Measurements from ENCODE around the gene PYM1.

The PYM1 gene

DNA sequence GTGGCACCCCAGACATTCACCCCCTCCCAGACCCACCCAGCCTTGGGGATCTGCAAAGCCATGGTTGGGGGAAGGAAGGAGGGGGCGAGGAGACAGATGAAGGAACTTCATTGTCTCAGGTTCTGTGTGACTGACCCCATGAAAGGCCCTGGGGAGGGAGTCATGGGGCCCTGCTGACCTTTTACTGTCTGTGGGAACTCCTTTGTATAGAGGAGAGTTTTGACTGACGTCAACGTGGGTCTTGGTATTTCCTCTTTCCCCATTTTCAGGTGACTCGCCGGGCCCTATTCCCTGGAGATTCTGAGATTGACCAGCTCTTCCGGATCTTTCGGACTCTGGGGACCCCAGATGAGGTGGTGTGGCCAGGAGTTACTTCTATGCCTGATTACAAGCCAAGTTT is 43.1 kb upstream of the PYM1 start:
- Histone ChIP-seq H3K9me3 (ENCODE audit: insufficient read depth, low read length) (no peaks in the 10 kb centered on the region), H3K9me2 (replicated peaks; ENCODE audit: insufficient read depth, low read length) (no peaks in the 10 kb centered on the region), H3K79me2 (ENCODE audit: insufficient read depth, low read length) (peaks cover 36% of the 10 kb centered on the region), H3K36me3 (ENCODE audit: low read length) (peaks cover 10% of the 10 kb centered on the region; the same call in 1 of the 2 replicates), H3K9ac (ENCODE audit: low read length) (no peak overlapping the region), H4K20me1 (ENCODE audit: low read depth, low read length) (no peaks in the 10 kb centered on the region), H3F3A (ENCODE audit: insufficient read depth) (peaks cover 13% of the 10 kb centered on the region; the same call in 1 of the 2 replicates), H3K27me3 (ENCODE audit: low read length) (no peaks in the 10 kb centered on the region), H3K4me3 (ENCODE audit: insufficient read depth, low read length, poor library complexity, severe bottlenecking) (no peak overlapping the region), H2AFZ (ENCODE audit: low read depth, low read length, severe bottlenecking) (no peak overlapping the region), H3K4me2 (ENCODE audit: low read depth, low read length, poor library complexity, severe bottlenecking) (no peak overlapping the region), H3K27ac (ENCODE audit: low read depth, low read length) (no peak overlapping the region)
- TF ChIP-seq, protein P1, sequence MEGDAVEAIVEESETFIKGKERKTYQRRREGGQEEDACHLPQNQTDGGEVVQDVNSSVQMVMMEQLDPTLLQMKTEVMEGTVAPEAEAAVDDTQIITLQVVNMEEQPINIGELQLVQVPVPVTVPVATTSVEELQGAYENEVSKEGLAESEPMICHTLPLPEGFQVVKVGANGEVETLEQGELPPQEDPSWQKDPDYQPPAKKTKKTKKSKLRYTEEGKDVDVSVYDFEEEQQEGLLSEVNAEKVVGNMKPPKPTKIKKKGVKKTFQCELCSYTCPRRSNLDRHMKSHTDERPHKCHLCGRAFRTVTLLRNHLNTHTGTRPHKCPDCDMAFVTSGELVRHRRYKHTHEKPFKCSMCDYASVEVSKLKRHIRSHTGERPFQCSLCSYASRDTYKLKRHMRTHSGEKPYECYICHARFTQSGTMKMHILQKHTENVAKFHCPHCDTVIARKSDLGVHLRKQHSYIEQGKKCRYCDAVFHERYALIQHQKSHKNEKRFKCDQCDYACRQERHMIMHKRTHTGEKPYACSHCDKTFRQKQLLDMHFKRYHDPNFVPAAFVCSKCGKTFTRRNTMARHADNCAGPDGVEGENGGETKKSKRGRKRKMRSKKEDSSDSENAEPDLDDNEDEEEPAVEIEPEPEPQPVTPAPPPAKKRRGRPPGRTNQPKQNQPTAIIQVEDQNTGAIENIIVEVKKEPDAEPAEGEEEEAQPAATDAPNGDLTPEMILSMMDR (IDR thresholded peaks at IDR 0.05; ENCODE audit: insufficient read depth, low read length, poor library complexity, severe bottlenecking) = no peak
- no peak for TF ChIP-seq EZH2phosphoT487 (conservative IDR thresholded peaks at IDR 0.05; ENCODE audit: low read length)

DNA sequence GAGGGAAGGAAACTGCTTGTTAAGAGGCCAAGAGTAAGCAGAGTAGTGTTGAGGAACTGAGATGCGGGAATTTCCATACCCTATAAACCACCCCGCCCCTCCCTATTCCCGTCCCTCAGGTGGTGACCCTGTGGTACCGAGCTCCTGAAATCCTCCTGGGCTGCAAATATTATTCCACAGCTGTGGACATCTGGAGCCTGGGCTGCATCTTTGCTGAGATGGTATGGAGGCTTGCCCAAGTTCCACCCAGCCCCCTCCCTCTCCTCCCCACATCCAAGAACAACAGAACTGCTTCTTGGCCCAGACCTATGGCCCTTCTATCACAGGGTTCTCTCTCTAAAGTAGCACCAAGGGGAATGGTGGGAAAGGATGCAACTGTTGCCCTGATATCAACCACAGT is 41.7 kb upstream of the PYM1 start:
- Histone ChIP-seq H3K9ac (ENCODE audit: low read length) (no peak overlapping the region), H3K4me3 (ENCODE audit: insufficient read depth, low read length, poor library complexity, severe bottlenecking) (no peak overlapping the region), H3F3A (ENCODE audit: insufficient read depth) (peaks cover 13% of the 10 kb centered on the region; the same call in 1 of the 2 replicates), H3K27me3 (ENCODE audit: low read length) (no peaks in the 10 kb centered on the region), H3K9me2 (replicated peaks; ENCODE audit: insufficient read depth, low read length) (no peaks in the 10 kb centered on the region), H3K9me3 (ENCODE audit: insufficient read depth, low read length) (no peaks in the 10 kb centered on the region), H3K4me2 (ENCODE audit: low read depth, low read length, poor library complexity, severe bottlenecking) (no peak overlapping the region), H3K79me2 (ENCODE audit: insufficient read depth, low read length) (peaks cover 23% of the 10 kb centered on the region), H3K27ac (ENCODE audit: low read depth, low read length) (no peak overlapping the region), H3K36me3 (ENCODE audit: low read length) (peaks cover 10% of the 10 kb centered on the region; the same call in 1 of the 2 replicates), H4K20me1 (ENCODE audit: low read depth, low read length) (no peaks in the 10 kb centered on the region), H2AFZ (ENCODE audit: low read depth, low read length, severe bottlenecking) (no peak overlapping the region)
- no peak for TF ChIP-seq EZH2phosphoT487 (conservative IDR thresholded peaks at IDR 0.05; ENCODE audit: low read length)
- TF ChIP-seq, protein P1 (IDR thresholded peaks at IDR 0.05; ENCODE audit: insufficient read depth, low read length, poor library complexity, severe bottlenecking) = no peak

DNA sequence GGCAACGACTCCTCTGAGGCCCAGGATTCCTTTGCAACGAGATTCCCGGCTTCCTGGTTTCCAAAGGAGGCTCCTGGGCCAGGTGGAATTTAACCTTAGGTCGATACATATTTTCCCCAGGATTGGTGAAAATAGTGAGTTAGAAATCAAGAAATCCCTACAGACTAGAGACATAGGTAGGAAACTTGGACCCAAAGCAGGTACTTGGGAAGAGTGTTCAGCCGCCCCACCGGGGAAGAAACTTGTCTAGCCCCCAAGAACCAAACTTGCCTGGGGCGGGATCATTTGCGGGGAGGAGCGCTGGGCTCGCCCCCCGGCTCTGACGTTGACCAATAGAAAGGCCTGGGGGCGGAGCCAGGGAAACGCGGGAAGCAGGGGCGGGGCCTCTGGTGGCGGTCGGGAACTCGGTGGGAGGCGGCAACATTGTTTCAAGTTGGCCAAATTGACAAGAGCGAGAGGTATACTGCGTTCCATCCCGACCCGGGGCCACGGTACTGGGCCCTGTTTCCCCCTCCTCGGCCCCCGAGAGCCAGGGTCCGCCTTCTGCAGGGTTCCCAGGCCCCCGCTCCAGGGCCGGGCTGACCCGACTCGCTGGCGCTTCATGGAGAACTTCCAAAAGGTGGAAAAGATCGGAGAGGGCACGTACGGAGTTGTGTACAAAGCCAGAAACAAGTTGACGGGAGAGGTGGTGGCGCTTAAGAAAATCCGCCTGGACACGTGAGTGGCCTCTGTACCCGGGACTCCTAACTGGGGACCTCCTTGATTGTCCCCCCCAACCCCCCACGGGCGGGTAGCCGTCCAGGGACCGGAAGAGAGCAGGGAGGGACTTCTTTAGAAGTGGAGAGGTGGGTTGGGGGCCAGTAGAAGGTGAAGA is 39.0 kb upstream of the PYM1 start, which contains the start of gene CDK2:
TSS of gene CDK2 (plus strand) at position 423 of the 874 bp plus-strand sequence. CDS start at position 602, 179 bp downstream.
- peak within 1 kb of the TSS; percentile 98 for H3K4me3 ChIP-seq (ENCODE audit: insufficient read depth, low read length, poor library complexity, severe bottlenecking)
- H3K27ac ChIP-seq (ENCODE audit: low read depth, low read length) = peak within 1 kb of the TSS; percentile 56
- peak within 1 kb of the TSS; percentile 85 for H2AFZ ChIP-seq (ENCODE audit: low read depth, low read length, severe bottlenecking)

More for the DNA sequence above, 39.0 kb upstream of the PYM1 start, which contains the start of gene CDK2:
- no peaks in the 10 kb centered on the region for H4K20me1 ChIP-seq (ENCODE audit: low read depth, low read length)
- no peaks in the 10 kb centered on the region for H3K27me3 ChIP-seq (ENCODE audit: low read length)
- H3F3A ChIP-seq (ENCODE audit: insufficient read depth) = peaks cover 2% of the 10 kb centered on the region; the same call in 1 of the 2 replicates
- peaks cover 22% of the 10 kb centered on the region for H3K79me2 ChIP-seq (ENCODE audit: insufficient read depth, low read length)
- H3K36me3 ChIP-seq (ENCODE audit: low read length) = peaks cover 10% of the 10 kb centered on the region; the same call in 1 of the 2 replicates
- peak within 1 kb of the TSS; percentile 94 for H3K4me2 ChIP-seq (ENCODE audit: low read depth, low read length, poor library complexity, severe bottlenecking)
- H3K9me2 ChIP-seq (replicated peaks; ENCODE audit: insufficient read depth, low read length) = no peaks in the 10 kb centered on the region
- H3K9ac ChIP-seq (ENCODE audit: low read length) = peak within 1 kb of the TSS; percentile 95
- TF ChIP-seq EZH2phosphoT487 (conservative IDR thresholded peaks at IDR 0.05; ENCODE audit: low read length) = no peak
- TF ChIP-seq, protein P1 (IDR thresholded peaks at IDR 0.05; ENCODE audit: insufficient read depth, low read length, poor library complexity, severe bottlenecking) = no peak
- H3K9me3 ChIP-seq (ENCODE audit: insufficient read depth, low read length) = no peaks in the 10 kb centered on the region

Measured in SU-DHL-6 (cell line).